AG09319 (cell line): ENCODE data around the gene RFTN1.

ENCODE experiments used
- DNase-seq: peaks from one replicate; pipeline ENCODE4 v3.0.0-alpha.2; 2010; ENCODE audit warnings: low read depth; ENCODE audit errors: extremely low read depth
- TF ChIP-seq, protein P1 (sequence below): IDR thresholded peaks from 2 replicates; pipeline ENCODE4 v1.5.1; 2011; ENCODE audit warnings: low read depth, mild to moderate bottlenecking, inconsistent platforms, low read length, moderate library complexity

The RFTN1 gene

DNA sequence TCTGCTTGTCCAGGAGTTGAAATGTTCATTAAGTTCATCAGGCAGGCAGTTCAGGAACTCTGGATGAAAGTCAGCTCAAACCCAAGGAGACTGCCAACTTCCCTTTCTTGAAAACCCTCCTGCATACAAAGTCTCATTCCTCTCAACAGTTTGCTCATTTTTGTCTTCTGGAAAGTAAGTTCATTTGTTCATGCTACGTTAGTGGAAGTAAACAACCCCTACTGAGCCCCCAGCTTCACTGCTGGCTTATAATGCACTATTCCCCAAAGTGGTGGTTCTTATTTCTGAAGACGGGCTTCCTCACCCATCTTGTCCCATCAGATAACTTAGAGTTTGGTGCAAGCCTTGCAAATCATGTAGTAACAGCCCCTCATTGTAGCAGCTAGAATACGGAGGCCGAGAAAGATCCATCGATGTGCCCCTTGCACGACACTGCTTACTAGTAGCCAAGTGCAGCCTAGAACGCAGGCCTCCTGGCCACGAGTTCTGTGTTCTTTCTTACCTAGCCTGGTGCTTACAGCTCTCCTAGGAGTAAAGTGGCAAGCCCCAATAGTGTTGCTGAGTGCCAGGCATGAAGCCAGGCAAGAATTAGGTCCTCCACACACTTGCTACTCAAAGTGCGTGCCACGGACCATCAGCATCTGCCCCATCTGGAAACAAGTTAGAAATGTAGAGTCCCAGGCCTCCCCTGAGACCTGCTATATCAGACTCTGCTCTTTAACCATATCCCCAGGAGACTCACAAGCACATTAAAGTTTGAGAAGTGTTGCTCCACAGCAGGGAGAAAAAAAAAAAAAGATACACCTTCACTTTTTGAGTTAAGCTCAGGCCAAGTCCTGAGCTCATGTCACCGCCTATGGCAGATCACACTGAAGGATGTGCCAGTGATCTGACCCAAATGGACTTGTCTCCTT, 82.5 kb downstream of the RFTN1 start:
- TF ChIP-seq, protein P1, sequence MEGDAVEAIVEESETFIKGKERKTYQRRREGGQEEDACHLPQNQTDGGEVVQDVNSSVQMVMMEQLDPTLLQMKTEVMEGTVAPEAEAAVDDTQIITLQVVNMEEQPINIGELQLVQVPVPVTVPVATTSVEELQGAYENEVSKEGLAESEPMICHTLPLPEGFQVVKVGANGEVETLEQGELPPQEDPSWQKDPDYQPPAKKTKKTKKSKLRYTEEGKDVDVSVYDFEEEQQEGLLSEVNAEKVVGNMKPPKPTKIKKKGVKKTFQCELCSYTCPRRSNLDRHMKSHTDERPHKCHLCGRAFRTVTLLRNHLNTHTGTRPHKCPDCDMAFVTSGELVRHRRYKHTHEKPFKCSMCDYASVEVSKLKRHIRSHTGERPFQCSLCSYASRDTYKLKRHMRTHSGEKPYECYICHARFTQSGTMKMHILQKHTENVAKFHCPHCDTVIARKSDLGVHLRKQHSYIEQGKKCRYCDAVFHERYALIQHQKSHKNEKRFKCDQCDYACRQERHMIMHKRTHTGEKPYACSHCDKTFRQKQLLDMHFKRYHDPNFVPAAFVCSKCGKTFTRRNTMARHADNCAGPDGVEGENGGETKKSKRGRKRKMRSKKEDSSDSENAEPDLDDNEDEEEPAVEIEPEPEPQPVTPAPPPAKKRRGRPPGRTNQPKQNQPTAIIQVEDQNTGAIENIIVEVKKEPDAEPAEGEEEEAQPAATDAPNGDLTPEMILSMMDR, result no peak
- DNase-seq, result no peak

- TF ChIP-seq, protein P1, result no peak
- DNase-seq, result no peak
Observed at GRCh38 chr3:16429086-16429485, 84.4 kb downstream of the RFTN1 start.

- TF ChIP-seq, protein P1, result no peak
Observed at GRCh38 chr3:16428612-16429011, 84.9 kb downstream of the RFTN1 start.

DNA sequence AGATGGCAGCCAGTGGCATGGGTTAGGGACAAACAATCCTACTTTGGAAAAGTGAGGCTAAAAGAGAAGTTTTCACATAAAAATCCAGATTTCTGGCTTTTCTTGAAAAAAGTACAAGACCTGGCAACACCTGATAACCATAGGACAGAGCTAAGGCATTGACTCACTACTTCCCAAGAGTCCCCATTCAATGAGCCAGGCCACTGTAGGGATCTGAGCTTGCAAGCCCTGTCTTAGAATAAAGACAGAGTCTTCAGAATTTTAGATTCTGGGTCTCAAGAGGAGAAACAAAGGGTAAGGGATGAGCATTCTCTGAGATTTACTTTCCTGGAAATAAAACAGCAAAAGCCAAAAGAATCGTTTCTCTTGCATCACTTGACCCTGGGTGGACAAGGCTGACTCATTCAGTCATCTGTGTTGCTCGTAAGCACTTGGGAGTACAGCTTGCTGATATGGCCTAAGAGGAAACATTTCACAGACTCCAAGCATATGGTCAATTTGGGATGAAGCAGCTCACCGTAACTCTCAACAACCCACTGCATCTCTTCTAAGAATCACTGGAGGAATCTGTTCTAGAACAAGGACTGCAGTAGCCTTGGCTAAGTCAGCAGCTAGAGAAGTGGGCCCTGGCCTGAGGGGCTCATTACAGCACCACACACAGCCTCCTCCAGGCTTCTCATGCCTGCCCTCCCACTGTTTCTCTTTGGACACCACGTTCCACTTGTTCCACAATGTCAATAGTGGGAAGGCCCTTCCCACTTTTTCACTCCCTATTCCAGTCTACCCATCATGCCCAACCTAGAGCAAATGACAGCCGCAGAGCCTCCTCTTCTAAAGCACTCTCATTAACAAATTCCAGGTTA, 86.2 kb downstream of the RFTN1 start:
- TF ChIP-seq, protein P1, result no peak
- peak; percentile 87 for DNase-seq

More at GRCh38 chr3:16428612-16429011, 84.9 kb downstream of the RFTN1 start:
- no peak for DNase-seq

DNA sequence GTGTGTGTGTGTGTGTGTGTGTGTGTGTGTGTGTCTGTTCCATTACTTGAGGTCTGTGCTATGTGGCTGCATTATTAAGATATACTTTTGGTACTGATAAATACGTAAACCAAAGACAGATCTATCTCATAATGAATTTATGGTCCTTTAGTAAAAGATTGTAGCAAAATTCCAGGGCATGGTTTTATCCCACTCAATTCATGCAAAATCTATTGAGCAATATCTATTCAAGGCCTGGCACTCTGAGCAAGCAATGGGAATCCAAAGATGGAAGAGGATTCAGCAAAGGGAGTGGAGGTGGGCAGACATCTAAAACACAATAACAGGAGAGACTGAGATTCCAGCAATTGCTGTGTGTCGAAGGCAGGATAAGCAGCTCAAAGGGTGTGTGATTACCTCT, 86.8 kb downstream of the RFTN1 start:
- no peak for DNase-seq
- TF ChIP-seq, protein P1, result no peak

DNA sequence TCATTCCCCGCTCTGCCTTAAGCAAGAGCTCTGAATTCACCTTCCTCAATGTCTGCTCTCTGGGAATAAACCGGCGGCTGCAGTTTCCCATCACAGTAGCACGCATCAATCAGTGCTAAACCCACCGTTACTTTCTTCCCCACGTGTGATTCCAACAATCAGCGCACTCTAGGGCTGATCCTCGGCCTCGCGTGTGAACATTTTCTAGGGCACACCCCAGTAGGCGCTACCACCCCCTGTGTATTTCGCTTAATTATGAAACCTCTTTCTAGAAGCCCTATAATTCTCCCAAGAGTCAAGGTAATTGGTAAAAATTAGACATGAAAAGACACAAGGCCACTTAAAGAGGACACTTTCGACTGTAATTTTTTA, 87.5 kb downstream of the RFTN1 start:
- no peak for DNase-seq
- TF ChIP-seq, protein P1, result no peak
